GM18519 (cell line): Measurements from ENCODE around the gene CCDC134.

Experiments
- ATAC-seq: cut with Tn5 transposase; IDR thresholded peaks from one replicate; pipeline ENCODE4 v1.9.1; 2021; ENCODE audit warnings: mild to moderate bottlenecking, moderate library complexity; ENCODE audit not compliant: unreplicated experiment, low FRiP score

The CCDC134 gene

GRCh38 chr22:41874090-41874489, 73.6 kb downstream of the CCDC134 start:
- no peak for ATAC-seq

DNA sequence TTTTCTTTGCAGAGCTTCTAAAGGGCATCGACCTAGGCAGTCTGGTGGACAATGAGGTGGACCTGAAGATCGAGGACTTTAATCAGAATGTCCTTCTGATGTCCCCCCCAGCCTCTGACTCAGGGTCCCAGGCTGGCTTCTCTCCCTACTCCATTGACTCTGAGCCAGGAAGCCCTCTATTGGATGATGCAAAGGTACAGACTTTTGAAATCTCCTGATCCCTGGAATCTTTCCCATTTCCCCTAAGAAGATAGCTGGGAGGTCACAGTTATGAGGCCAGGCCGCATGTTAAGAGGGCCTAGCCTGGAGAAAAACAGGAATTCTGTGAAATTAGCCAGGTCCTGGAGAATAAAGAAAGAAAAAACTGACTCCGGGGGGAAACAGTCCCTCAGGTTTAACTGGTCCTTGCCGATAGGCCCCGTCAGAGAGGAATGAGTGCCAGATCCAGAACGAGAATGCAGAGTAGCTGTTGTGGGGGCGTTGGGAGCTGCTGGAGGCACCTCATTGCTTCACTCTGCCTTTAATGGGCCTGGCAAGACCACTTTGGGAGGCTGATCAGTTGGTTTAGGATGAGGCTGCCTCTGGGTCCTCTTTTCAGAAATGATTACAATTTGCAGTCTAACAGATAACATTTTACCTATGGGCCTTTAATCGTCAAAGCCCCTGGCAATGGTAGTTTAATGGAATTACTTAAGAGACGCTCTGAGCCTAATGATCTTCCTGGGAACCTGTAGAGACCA, 75.2 kb downstream of the CCDC134 start:
- no peak for ATAC-seq
